Measurements from ENCODE around the gene EFCAB5.
"Not testable (repeated sequence)": the region's sequence is repeated elsewhere in the genome, so short reads cannot be mapped to it uniquely, and the experiment has no call there.

DNA sequence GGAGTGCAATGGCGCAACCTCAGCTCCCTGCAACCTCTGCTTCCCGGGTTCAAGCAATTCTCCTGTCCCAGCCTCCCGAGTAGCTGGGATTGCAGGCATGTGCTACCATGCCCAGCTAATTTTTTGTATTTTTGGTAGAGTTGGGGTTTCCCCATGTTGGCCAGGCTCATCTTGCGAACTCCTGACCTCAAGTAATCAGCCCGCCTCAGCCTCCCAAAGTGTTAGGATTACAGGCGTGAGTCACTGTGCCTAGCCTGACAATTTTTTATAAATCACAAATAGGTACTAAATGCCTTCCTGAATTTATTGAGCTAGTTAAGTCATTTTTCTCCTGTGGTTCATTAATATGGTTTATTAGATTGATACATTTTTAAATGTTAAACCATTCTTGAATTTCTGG, 206.4 kb downstream of the EFCAB5 start:
- TF ChIP-seq, protein P1, sequence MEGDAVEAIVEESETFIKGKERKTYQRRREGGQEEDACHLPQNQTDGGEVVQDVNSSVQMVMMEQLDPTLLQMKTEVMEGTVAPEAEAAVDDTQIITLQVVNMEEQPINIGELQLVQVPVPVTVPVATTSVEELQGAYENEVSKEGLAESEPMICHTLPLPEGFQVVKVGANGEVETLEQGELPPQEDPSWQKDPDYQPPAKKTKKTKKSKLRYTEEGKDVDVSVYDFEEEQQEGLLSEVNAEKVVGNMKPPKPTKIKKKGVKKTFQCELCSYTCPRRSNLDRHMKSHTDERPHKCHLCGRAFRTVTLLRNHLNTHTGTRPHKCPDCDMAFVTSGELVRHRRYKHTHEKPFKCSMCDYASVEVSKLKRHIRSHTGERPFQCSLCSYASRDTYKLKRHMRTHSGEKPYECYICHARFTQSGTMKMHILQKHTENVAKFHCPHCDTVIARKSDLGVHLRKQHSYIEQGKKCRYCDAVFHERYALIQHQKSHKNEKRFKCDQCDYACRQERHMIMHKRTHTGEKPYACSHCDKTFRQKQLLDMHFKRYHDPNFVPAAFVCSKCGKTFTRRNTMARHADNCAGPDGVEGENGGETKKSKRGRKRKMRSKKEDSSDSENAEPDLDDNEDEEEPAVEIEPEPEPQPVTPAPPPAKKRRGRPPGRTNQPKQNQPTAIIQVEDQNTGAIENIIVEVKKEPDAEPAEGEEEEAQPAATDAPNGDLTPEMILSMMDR (IDR thresholded peaks at IDR 0.05): not testable (repeated sequence)
- TF ChIP-seq RCOR1 (IDR thresholded peaks at IDR 0.05; ENCODE audit: low read length); TAF1 (IDR thresholded peaks at IDR 0.05; ENCODE audit: borderline replicate concordance, low read depth, low read length); POLR2AphosphoS5 (IDR thresholded peaks at IDR 0.05; ENCODE audit: low read depth, low read length); NFIC (IDR thresholded peaks at IDR 0.05; ENCODE audit: borderline replicate concordance): not testable (repeated sequence)
